Adipose tissue (tissue), 3 donors: ENCODE results near the gene OCA2. TPM values are rescaled to one million over a fixed set of nuclear protein-coding genes. Genes with fewer than 3 reads are reported as not detected.
"Not testable (repeated sequence)": the region's sequence is repeated elsewhere in the genome, so short reads cannot be mapped to it uniquely, and the experiment has no call there.

Experiments used
- H3K27ac ChIP-seq: one replicate; pipeline ENCODE4 v1.5.1; 2013; ENCODE audit warnings: low read depth, low read length
- WGBS, 3 donors: extraction: QIAGEN DNeasy Blood & Tissue Kit; methylation state at CpG; one replicate each; pipeline ENCODE4 v1.1.7; 2013; 5-methylcytosine and 5-hydroxymethylcytosine counted together
- polyA plus RNA-seq, 3 donors: library from polyadenylated mRNA; stranded (reverse); fragments of 200-250 nt; gene quantifications; one replicate each; pipeline ENCODE4 v1.2.3, GENCODE V29; 2013
- donor health status: healthy with polysubstance abuse.
- donor health status: Bipolar disorder and iron deficiency.
- donor health status: healthy.

OCA2 gene
- polyA plus RNA-seq, 3 donors: 0.06 TPM; not detected in 2

DNA sequence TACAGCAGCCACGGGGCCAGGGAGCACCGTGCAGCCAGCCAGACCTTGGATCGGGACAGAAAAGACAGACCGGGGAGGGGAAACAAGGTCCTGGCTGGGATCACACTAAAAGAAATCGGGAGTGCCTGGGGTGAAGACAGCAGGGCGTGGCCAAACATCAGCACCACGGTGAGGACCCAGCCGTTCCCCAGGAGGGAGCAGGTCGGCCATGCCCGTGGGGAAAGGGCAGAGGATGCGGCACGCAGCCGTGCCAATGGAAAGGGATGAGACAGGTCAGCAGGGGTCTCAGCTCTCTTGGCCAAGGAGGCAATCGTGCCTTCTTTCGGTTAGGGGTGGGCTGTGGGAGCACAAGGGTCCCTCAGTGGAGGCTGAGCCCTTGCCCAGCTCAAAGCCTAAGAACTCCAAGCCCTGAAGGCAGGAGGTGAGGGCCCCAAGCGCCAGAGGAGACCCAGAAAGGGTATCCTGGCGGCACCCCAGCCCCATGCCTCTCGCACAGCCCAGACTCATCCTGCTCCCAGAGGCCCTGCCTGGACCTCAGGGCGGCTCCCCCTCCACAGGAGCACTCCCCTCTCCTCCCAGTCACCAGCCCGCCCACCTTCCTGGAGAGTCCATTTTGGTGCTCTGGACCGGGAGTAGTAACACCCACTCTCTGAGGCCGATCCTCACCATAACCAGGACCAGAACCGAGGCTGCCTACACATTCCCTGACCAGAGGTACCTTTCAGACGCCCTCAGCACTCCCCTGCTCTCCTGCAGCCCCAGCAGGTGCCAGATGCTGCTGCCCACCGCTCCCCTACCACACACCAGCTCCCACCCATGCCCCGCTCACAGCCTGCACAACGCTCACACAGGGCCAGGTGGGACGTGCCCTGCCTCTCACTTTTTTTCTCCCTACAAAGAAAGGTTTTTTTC lies 23.2 kb upstream of the OCA2 start:
- H3K27ac ChIP-seq: no peak overlapping the region
- WGBS, 3 donors: 89 to 92% (median 90%) methylated on average over 27 to 28 of the region's 28 CpGs

DNA sequence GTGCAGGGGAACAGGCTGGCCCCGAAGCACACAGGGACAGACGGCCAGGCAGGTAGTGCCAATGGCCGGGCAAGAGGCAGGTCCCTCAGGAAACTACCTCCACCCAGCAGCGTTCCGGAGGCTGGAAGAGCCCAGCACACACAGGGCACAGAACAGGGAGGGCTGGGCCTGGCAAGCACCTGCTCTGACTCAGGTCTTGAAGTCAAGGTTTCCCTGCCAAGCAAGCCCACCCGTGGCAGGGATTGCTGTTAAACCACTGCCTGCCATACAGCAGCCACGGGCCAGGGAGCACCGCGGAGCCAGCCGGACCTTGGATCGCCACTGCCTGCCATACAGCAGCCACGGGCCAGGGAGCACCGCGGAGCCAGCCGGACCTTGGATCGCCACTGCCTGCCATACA lies 22.5 kb upstream of the OCA2 start:
- H3K27ac ChIP-seq: not testable (repeated sequence)
- WGBS, 3 donors: 92 to 97% (median 94%) methylated on average over 9 to 11 of the region's 16 CpGs

DNA sequence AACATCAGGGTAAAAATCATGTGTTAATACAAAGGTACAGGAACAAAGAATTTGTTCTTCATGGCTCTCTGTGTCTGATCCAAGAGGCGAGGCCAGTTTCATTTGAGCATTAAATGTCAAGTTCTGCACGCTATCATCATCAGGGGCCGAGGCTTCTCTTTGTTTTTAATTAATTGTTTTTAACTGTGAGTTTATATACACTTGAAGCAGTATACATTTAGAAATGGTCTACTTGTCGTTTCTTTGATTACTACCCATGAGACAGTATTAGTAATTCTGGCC lies 21.2 kb upstream of the OCA2 start:
- WGBS, 3 donors: 89 to 96% (median 89%) methylated on average over 4 of the region's 4 CpGs
- H3K27ac ChIP-seq: no peak overlapping the region

DNA sequence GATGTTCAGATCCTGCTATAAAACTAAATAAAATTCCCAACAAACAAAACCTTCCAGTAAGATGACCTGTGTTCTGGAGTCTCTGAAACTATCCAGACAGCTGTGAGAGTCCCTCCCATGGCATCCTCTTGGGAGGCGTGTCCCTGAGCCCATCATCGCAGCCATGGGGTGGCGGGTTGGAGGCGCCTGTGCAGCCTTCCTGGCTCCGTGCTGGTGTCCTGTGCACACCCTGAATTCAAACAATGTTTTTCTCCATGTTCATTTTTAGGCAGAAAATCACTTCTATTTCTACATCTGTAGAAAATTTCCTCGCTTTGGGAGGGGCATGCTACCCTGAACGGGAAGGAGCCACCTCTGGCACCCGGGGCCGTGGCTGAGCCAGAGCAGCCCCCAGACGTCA lies 19.4 kb upstream of the OCA2 start:
- H3K27ac ChIP-seq: no peak overlapping the region
- 92 to 95% (median 94%) methylated on average over 10 of the region's 10 CpGs for WGBS, 3 donors

DNA sequence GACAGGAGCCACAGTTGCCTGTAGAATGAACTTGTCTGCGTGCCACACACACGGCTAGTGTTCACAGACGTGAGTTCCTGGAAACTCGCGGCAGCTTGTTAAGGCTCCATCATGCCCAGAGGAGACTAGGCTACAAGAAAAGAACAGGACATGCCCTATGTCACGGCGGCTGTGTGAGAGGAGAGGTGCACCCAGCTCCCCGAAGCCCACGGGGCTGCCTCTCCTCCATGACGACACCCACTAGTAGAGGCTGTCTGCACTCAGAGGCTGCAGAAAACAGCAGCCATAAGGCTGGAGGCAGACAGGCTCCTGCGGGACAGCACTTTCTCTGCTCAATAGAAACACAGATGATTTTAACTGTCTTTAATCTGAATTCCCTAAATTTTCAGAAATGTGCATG lies 19.0 kb upstream of the OCA2 start:
- 91 to 93% (median 92%) methylated on average over 11 of the region's 11 CpGs for WGBS, 3 donors
- H3K27ac ChIP-seq: no peak overlapping the region

DNA sequence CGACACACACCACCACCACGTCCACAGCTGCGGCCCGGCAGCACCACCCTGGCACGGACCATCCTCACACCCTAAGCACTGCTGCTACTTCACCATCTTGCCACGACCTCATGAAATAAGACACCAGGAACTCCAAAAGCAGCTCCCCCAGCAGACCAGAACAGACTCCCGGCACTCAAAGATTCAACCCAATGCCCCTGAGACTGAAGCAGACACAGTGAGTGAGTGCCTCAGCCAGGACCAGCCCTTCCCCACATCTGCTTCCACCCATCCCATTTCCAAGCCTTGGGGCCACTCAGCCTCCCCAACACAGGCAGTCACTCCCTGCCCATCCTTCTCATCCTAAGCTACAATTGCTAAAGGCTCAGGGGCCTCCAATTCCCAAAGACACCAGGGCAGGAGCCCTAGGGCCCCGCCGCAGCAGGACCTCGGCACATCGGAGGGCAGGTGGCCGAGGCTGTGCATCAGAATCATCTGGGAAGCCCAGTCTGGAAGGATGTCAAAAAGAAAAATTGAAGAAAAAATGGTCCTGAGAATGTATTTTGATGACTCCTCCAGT lies 18.4 kb upstream of the OCA2 start:
- H3K27ac ChIP-seq: no peak overlapping the region
- WGBS, 3 donors: 96 to 97% (median 97%) methylated on average over 12 of the region's 12 CpGs

DNA sequence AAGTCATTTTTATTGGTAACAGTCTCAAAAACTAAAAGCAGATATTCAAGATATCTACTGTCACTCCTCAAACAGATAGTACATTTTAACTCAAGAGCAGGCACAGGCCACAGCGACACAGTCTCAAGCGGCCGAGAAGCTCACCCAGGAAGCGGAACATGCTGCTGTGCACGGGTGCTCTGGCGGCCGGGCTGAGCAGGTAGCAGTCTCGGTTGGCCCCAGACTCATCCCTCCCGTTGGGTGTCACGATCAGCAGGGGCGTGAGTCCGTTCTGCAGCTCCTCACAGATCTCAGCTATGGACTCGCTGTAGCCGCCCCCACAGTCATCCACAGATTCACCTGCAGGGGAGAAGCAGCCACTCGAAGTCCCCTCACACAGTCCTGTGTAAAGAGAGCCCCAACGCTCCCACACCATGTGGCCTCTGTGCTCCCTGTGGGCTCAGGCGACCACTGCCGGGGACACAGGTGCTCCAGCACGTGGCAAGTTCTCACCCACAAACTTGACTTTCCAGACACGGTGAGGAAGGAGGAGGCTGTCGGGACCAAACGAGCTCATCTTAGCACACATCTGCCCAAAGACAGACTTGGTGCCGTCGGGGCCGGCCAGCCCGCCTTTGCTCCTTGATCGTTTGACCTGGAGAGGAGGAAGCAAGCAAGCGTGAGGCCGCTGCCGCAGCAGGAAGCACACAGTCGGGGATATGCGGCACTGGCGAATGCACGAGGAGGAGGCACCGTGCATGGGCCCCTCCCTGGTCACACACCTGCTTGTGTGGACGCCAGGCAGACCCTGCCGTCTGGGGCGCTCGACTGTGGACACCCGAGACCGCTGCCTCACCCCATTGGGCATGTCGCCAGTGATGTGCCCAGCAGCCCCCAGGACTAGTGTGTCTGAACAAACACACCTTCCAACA lies 17.7 kb upstream of the OCA2 start:
- no peak overlapping the region for H3K27ac ChIP-seq
- 92 to 93% (median 92%) methylated on average over 42 of the region's 42 CpGs for WGBS, 3 donors

DNA sequence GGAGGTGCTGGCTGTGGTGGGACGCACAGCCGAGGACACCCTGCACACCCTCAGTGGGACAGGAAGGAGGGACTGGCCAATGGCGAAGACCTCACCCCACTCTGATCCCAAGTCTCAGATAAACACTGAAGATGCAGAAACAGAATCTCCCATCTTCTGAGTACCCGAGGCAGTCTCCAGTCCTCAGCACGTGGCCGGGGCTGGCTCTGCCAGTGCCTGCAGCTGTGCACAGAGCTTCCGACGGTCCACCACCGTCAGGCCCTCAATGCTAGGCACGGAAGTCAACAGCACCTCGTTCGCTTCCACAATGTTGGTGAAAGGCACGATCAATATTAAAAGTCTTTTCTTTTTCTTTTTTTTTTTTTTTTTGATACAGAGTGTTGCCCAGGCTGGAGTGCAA lies 16.8 kb upstream of the OCA2 start:
- 88 to 90% (median 89%) methylated on average over 13 of the region's 13 CpGs for WGBS, 3 donors
- H3K27ac ChIP-seq: no peak overlapping the region

DNA sequence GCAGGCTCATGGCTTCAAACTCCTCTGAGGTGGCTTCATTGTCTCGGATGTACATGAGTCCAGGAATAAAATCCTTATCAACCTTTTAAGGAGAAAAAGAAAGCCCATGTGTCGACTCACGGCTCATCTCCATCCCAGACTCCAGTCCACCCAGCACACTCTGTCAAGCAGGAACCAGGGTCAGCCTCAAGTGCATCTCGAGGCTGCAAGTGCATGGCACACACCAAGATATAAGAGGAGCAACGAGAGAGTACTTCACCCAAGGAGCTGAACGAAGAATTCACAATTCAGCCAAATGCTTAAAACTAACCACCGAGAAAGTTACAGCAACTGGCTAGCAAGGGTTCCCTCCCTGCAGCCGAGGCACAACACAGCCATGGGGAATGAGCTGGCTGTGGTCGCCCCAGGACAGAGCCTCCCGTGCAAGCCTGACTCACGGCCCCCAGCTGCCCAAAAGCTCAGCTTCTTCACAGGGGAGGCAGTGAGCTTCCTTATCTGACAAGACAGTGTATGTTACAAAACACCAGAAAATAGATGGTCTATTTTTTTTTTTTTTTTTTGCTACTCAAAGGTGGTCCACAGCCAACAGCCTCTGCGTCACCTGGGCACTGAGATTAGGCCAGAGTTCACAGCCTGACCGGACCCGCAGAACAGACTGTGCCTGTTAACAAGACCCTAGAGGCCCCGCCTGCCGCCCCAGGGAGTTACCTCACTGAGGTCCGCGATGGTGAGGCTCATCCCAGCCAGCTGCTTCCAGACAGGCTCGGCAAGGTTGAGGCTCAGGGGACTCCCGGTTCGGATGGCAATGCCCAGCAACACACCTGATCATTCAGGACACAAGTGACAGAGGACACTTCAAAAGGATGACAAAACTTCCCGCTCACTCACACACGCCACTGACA lies 15.9 kb upstream of the OCA2 start:
- 90 to 95% (median 90%) methylated on average over 23 of the region's 23 CpGs for WGBS, 3 donors

DNA sequence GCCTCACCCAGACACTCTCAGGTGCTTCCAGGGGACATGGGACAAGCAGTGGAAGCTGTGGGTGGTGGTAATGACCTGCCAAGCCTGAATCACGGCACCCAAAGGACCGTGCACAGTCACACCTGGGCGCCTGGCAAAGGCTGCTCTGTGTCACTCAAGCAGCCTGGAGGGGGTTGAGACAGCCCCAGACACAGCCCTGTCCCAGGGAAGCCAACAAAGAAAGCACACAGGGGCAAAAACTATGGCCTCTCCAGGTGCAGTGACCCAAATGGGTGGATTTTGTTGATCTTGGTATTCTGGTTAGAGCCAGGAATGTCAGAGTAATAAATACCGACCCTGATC lies 15.0 kb upstream of the OCA2 start:
- no peak overlapping the region for H3K27ac ChIP-seq
- 72 to 98% (median 96%) methylated on average over 4 of the region's 4 CpGs for WGBS, 3 donors

More for the DNA sequence above, 15.9 kb upstream of the OCA2 start:
- no peak overlapping the region for H3K27ac ChIP-seq

DNA sequence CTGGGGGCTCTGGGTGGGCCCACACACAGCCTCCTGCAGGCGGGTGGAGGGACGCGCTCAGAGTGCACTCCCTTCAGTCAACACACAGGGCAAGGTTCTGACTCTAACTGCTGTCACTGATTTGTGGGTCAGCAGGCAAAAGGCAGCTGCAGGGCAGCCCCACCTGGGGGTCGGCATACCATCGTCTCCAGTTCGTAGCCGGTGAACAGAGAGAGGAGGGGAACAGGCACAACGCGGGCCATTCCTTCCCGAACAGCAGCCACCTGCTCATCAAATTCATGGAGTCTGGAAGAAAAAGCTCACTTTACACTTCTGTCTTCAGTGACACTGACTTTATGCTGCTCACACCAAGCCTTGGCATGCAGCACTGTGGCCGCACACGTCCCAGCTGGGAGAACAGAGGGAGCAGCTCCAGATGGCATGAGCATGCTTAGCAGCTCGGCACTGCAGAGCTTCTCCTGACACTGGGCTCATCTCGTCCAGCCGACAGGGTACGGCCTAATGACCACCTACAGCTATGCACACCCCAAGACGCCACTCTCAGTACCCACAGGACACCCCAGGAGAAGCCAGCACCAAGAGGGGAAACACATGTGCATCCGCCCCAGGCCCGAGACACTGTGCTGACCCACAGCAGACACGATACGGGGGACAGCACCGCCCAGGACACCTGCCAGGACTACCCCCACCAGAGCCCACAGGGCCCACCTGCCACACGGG lies 14.4 kb upstream of the OCA2 start:
- no peak overlapping the region for H3K27ac ChIP-seq
- 96 to 97% (median 96%) methylated on average over 23 of the region's 23 CpGs for WGBS, 3 donors

DNA sequence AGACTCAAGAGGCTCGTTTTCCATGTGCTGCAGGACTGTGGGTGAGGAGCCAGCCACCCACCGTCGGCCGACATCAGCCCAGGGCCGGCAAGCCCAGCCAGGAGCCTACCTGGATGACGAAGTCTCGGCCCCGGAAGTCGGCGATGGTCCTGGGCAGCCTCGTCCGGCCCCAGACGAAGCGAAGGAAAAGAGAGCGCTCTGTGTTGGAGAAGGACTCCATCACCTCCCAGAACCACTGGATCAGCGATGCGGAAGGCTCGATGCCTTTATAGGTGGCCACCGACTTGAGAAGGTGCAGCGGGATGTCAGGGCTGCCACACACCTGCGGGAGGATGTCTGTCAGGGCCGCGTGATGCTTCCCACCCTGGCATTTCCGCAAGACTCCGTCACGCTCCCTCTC lies 13.8 kb upstream of the OCA2 start:
- H3K27ac ChIP-seq: no peak overlapping the region
- 94 to 97% (median 97%) methylated on average over 26 of the region's 26 CpGs for WGBS, 3 donors

DNA sequence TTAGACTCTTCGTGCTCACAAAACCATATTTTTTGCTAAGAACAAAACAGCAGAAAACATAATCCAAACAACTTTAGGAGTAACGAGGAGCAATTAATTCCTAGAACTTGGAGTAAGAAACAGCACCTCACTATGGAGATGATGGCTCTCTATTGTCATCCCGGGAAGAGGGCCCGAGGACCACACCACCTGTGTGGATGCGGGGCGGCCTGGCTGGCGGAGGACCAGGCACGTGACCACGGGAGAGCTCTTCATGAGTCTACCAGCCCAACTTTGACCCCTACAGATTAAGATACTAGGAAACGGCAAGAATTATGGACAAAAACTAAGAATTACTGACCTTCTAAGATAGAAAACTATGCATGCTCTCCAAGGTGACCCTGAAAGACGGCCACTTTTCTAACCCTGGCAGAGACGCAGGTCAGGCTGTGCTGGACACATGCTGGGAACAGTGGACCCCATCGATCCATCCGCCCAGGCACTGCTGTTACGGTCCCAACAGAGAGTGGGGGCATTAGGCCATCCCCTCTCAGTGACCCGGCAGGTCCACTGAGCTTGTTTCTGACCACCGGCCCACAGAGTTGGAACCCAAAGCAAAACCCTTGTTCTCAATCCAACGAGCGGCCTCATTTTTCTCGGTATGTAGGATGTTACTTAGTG lies 13.1 kb upstream of the OCA2 start:
- no peak overlapping the region for H3K27ac ChIP-seq
- 95 to 96% (median 96%) methylated on average over 20 of the region's 20 CpGs for WGBS, 3 donors

DNA sequence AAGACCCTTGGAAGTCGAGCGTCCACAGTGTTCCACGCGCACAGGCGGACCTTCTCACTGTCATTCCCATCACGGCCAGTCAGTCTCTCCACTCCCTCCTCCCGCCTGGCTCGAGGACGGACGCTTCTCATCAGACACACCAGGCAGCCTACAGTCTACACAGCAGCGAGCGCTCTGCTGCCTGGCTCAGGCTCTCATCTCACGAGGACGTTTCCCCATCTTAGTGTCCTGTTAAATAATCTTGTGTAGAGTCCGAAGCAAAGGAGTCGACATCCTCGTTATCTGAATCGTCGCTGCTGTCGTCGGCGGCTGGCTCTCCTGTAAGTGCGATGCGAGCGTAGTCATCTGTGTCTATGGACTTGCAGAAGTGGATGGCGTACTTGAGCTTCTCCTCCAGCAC lies 12.4 kb upstream of the OCA2 start:
- H3K27ac ChIP-seq: no peak overlapping the region
- 93 to 96% (median 94%) methylated on average over 26 of the region's 26 CpGs for WGBS, 3 donors

DNA sequence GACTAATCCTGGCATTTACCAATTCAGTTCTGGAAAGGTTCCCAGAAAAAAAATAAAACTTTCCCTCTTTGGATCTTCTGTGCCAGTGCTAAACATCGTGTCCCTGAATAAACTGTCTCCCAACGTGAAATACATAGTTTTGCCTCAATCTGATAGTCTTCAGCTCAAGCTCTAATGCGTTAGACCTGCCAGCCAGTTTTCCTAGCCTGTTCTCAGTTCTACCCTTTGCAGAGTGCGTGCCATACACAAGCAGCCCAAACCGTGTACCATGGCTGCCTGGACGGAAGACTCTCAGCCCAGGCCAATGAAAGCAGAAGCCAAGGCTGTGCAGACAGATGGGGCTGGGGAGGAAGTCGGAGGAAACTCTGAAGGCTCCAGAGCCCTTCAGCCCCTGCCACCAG lies 11.4 kb upstream of the OCA2 start:
- no peak overlapping the region for H3K27ac ChIP-seq
- 74 to 80% (median 76%) methylated on average over 7 of the region's 7 CpGs for WGBS, 3 donors

DNA sequence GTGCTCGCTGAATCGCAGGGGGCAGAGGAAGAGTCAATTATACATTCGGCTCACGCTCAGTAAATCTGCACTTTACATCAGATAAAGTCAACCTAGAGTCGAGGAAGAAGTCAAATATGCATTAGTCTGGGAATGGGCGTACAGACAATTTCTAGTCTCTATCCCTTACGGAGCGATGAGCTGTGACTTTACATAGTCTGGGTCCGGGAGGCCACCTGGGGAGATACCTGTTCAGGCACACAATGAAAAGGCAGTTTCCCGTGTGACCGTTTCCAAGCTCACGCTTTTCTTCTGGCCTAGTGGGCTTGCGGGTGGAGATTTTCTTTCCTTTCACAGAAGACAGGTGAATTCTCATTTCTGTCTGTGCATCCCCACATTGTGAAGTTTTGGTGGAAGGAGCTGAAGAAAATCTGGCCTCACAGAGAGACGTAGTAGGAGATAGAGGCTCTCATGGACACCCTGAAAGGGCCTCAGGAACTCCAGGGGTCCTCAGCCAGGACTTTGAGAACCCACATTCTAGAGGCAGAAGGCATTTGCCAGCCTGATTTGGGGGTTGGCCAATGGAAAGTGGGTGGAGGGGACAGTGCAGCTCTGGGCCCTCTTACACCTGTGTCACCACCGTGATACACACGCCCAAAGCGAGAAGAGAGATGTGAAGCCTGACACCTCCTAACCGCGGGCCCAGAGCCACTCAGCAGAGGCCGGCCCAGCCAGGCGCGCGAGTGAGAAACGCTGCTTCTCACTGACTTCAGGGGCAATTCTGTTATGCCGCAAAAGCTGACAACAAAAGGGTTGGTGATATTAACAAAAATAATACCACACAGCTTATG lies 10.7 kb upstream of the OCA2 start:
- 88 to 92% (median 89%) methylated on average over 25 of the region's 25 CpGs for WGBS, 3 donors
- no peak overlapping the region for H3K27ac ChIP-seq

DNA sequence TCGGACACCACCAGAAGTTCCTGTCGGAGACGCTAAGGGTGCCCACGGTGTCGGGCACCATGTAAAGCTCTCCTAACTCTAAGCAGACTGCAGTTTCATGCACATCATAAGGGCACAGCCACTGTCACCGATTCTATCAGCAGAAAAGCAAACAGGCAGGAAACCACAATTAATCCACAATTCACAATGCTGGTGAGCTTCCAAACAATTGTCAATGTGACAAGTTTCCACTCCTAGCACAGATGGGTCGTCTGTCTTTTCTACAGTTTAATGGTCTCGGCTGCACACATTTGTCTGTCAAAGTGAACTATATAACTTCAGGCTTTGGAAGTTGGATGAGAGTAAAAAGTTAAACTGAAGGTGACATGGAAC lies 8.8 kb upstream of the OCA2 start:
- 28 to 43% (median 42%) methylated on average over 8 of the region's 8 CpGs for WGBS, 3 donors
- H3K27ac ChIP-seq: no peak overlapping the region
